ENCODE measurements around the gene KIF9.
"Not testable (repeated sequence)": the region's sequence is repeated elsewhere in the genome, so short reads cannot be mapped to it uniquely, and the experiment has no call there.

KIF9 gene

DNA sequence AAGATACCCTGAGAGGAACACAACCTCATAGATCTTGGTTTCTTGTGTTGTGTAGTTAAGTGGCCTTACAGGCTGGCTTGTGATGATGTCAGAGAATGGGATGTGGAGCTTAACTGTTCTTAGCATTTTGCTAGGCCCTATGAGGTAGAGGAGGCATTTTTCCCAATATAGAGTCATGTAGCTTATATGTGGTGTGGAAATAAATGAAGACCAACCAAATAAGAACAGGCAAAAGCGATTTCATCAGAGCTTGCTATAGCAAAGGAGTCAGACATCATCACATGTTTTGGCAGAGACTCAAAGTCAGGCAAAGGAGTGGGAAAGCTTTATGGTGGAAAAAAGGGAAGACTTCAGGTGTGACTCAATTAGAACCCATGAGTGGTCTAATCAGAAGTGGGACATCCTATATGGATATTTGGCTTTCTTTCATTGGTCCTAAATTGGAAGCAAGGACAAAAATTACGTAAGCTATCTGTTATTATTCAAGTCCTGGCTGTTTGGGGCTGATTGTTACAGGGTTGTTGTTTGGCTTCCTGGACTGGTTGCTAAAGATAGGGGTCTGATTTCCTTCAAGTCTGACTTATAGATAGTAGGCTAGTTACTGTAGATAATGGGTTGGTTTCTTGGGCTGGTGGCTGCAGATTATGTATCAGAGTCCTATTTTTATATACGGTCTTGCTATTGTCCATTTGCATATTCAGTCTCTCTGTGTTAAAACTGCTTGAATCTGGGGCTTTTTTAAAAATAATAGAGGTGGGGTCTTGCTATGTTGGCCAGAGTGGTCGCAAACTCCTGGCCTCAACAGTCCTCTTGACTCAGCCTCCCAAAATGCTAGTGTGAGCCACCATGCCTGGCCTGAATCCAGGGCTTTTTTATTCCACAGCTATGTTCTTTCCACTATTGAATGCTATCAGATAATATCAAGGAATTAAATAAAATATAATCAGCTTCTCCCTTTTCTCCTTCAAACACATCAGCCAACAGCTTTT, 88.4 kb downstream of the KIF9 start:
- no peak for DNase-seq (ENCODE audit: low spot score)

DNA sequence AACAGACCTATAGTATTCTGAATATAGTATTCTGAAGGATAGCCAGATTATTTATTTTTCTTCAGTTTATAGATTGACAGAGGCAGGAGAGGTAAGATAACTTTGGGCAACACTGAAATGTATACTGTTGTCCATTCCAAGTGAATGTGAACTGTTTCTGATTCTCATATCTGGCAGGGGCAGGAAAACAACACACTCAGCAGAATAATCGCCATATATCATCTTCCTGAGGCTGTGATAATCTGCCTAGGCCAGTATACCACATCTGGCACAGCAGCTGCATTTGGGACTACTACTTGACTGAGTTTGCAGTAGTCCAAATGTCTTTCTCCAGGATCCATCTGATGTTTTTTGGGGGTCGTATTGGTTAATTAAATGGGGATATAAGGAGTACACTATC, 96.3 kb downstream of the KIF9 start:
- no peak for DNase-seq (ENCODE audit: low spot score)

DNA sequence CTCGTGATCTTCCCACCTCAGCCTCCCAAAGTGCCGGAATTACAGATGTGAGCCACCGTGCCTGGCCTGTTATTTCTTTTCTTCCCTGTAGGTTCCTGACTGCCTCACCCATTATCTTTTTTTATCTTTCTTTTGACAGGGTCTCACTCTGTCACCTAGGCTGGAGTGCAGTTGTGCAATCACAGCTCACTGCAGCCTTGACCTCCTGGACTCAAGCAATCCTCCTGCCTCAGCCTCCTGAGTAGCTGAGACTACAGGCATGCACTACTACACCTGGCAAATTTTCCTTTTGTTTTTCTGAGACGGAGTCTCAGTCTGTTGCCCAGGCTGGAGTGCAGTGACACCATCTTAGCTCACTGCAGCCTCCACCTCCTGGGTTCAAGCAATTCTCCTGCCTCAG, 100.9 kb downstream of the KIF9 start:
- not testable (repeated sequence) for DNase-seq (ENCODE audit: low spot score)

DNA sequence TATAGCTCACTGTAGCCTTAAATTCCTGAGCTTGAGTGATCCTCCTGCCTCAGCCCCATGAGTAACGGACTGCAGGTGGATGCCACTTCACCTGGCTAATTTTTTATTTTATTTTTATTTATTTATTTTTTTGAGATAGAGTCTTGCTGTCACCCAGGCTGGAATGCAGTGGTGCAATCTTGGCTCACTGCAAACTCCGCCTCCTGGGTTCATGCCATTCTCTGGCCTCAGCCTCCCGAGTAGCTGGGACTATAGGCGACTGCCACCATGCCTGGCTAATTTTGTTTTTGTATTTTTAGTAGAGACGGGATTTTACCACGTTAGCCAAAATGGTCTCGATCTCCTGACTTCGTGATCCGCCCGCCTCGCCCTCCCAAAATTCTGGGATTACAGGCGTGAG, 102.6 kb downstream of the KIF9 start:
- not testable (repeated sequence) for DNase-seq (ENCODE audit: low spot score)
